ENCODE data around the gene TMEM164.

TMEM164 gene

GRCh38 chrX:110037178-110037577 lies 34.3 kb downstream of the TMEM164 start:
- DNase-seq (ENCODE audit: low read depth): peak; percentile 26

- DNase-seq (ENCODE audit: low read depth): no peak
Observed at GRCh38 chrX:110038900-110039299, 36.0 kb downstream of the TMEM164 start.

GRCh38 chrX:110041980-110042379 lies 39.1 kb downstream of the TMEM164 start:
- DNase-seq (ENCODE audit: low read depth): no peak

- peak; percentile 59 for DNase-seq (ENCODE audit: low read depth)
Observed at GRCh38 chrX:110042496-110042895, 39.6 kb downstream of the TMEM164 start.

- DNase-seq (ENCODE audit: low read depth): no peak
Observed at GRCh38 chrX:110043506-110043905, 40.6 kb downstream of the TMEM164 start.

GRCh38 chrX:110044346-110045249 lies 41.7 kb downstream of the TMEM164 start:
- DNase-seq (ENCODE audit: low read depth): peak; percentile 12

GRCh38 chrX:110045421-110045820 lies 42.5 kb downstream of the TMEM164 start:
- no peak for DNase-seq (ENCODE audit: low read depth)

- DNase-seq (ENCODE audit: low read depth): peak; percentile 62
Observed at GRCh38 chrX:110046001-110046400, 43.1 kb downstream of the TMEM164 start.

- DNase-seq (ENCODE audit: low read depth): no peak
Observed at GRCh38 chrX:110046971-110047370, 44.1 kb downstream of the TMEM164 start.

GRCh38 chrX:110049096-110049495 lies 46.2 kb downstream of the TMEM164 start:
- DNase-seq (ENCODE audit: low read depth): no peak

GRCh38 chrX:110050386-110050785 lies 47.5 kb downstream of the TMEM164 start:
- DNase-seq (ENCODE audit: low read depth): no peak

GRCh38 chrX:110050901-110051300 lies 48.0 kb downstream of the TMEM164 start:
- DNase-seq (ENCODE audit: low read depth): no peak

- DNase-seq (ENCODE audit: low read depth): peak; percentile 52
Observed at GRCh38 chrX:110051559-110051958, 48.6 kb downstream of the TMEM164 start.

- no peak for DNase-seq (ENCODE audit: low read depth)
Observed at GRCh38 chrX:110052303-110052702, 49.4 kb downstream of the TMEM164 start.

- DNase-seq (ENCODE audit: low read depth): no peak
Observed at GRCh38 chrX:110053453-110053852, 50.5 kb downstream of the TMEM164 start.

GRCh38 chrX:110055616-110056015 lies 52.7 kb downstream of the TMEM164 start:
- peak; percentile 74 for DNase-seq (ENCODE audit: low read depth)

GRCh38 chrX:110056419-110056818 lies 53.5 kb downstream of the TMEM164 start:
- DNase-seq (ENCODE audit: low read depth): no peak

- no peak for DNase-seq (ENCODE audit: low read depth)
Observed at GRCh38 chrX:110059410-110059809, 56.5 kb downstream of the TMEM164 start.

- DNase-seq (ENCODE audit: low read depth): no peak
Observed at GRCh38 chrX:110060317-110060716, 57.4 kb downstream of the TMEM164 start.

- DNase-seq (ENCODE audit: low read depth): peak; percentile 33
Observed at GRCh38 chrX:110060846-110061537, 58.1 kb downstream of the TMEM164 start.

GRCh38 chrX:110062919-110063318 lies 60.0 kb downstream of the TMEM164 start:
- no peak for DNase-seq (ENCODE audit: low read depth)

- no peak for DNase-seq (ENCODE audit: low read depth)
Observed at GRCh38 chrX:110066488-110067225, 63.7 kb downstream of the TMEM164 start.

- no peak for DNase-seq (ENCODE audit: low read depth)
Observed at GRCh38 chrX:110070970-110071369, 68.1 kb downstream of the TMEM164 start.

Measured in amniotic epithelial cell (primary cell).